SJSA1 (cell line): ENCODE results near the gene TRABD2B. TPM values are rescaled to one million over a fixed set of nuclear protein-coding genes. Genes with fewer than 3 reads are reported as not detected.

Experiments
- DNase-seq, 2 experiments: peaks; one replicate each; pipeline ENCODE4 v3.0.0-alpha.2; 2015 to 2020; ENCODE audit warnings: low spot score in 2 of 2, low read depth in 1 of 2
- H3K27ac ChIP-seq: fragments of 250-450 bp; sonication (Bioruptor Pico); 2 replicates; pipeline ENCODE4 v1.5.1; 2020; ENCODE audit warnings: mild to moderate bottlenecking, moderate library complexity
- H3K27me3 ChIP-seq: fragments of 250-450 bp; sonication (Bioruptor Pico); replicated peaks from 2 replicates; pipeline ENCODE4 v1.5.1; 2020; ENCODE audit warnings: mild to moderate bottlenecking, moderate library complexity
- H3K36me3 ChIP-seq: fragments of 250-450 bp; sonication (Bioruptor Pico); 2 replicates; pipeline ENCODE4 v1.5.1; 2020; ENCODE audit warnings: mild to moderate bottlenecking
- H3K4me1 ChIP-seq: fragments of 250-450 bp; sonication (Bioruptor Pico); replicated peaks from 2 replicates; pipeline ENCODE4 v1.6.1; 2021; ENCODE audit warnings: mild to moderate bottlenecking
- H3K4me3 ChIP-seq: fragments of 250-450 bp; sonication (Bioruptor Pico); 2 replicates; pipeline ENCODE4 v1.5.1; 2020; ENCODE audit warnings: mild to moderate bottlenecking
- H3K9me3 ChIP-seq: fragments of 250-450 bp; sonication (Bioruptor Pico); replicated peaks from 2 replicates; pipeline ENCODE4 v1.5.1; 2020; ENCODE audit warnings: mild to moderate bottlenecking
- total RNA-seq: library from RNA; depleted of rRNA; stranded (reverse); fragments of >200 nt; shearing (Covaris generic); gene quantifications from 2 replicates; pipeline ENCODE4 v1.2.3, GENCODE V29; 2014

Gene TRABD2B
- total RNA-seq, 1 experiment from 2014 or later: 0.16 TPM

- Histone ChIP-seq H3K36me3 (no peaks in the 10 kb centered on the region), H3K4me3 (no peak overlapping the region), H3K9me3 (no peaks in the 10 kb centered on the region), H3K27me3 (no peaks in the 10 kb centered on the region), H3K4me1 (peaks cover 10% of the 10 kb centered on the region), H3K27ac (no peak overlapping the region)
- DNase-seq: no peak
Measured at GRCh38 chr1:47887475-47888293, 109.5 kb downstream of the TRABD2B start.

- peaks cover 16% of the 10 kb centered on the region for H3K4me1 ChIP-seq
- DNase-seq: no peak
- no peaks in the 10 kb centered on the region for H3K9me3 ChIP-seq
- no peaks in the 10 kb centered on the region for H3K36me3 ChIP-seq
- H3K27me3 ChIP-seq: no peaks in the 10 kb centered on the region
- no peak overlapping the region for H3K4me3 ChIP-seq
- H3K27ac ChIP-seq: no peak overlapping the region
Measured at GRCh38 chr1:47887060-47887459, 110.1 kb downstream of the TRABD2B start.

GRCh38 chr1:47886141-47886540, 111.0 kb downstream of the TRABD2B start:
- DNase-seq: no peak
- Histone ChIP-seq H3K27me3 (no peaks in the 10 kb centered on the region), H3K36me3 (no peaks in the 10 kb centered on the region), H3K9me3 (no peaks in the 10 kb centered on the region), H3K4me3 (no peak overlapping the region), H3K4me1 (peaks cover 26% of the 10 kb centered on the region), H3K27ac (no peak overlapping the region)

- peaks cover 30% of the 10 kb centered on the region for H3K4me1 ChIP-seq
- H3K36me3 ChIP-seq: no peaks in the 10 kb centered on the region
- no peaks in the 10 kb centered on the region for H3K9me3 ChIP-seq
- H3K4me3 ChIP-seq: no peak overlapping the region
- no peak for DNase-seq
- H3K27ac ChIP-seq: no peak overlapping the region
- H3K27me3 ChIP-seq: no peaks in the 10 kb centered on the region
Measured at GRCh38 chr1:47885062-47885830, 111.9 kb downstream of the TRABD2B start.

- DNase-seq: no peak
- no peaks in the 10 kb centered on the region for H3K27me3 ChIP-seq
- H3K9me3 ChIP-seq: no peaks in the 10 kb centered on the region
- H3K4me1 ChIP-seq: peaks cover 30% of the 10 kb centered on the region
- H3K36me3 ChIP-seq: no peaks in the 10 kb centered on the region
- no peak overlapping the region for H3K4me3 ChIP-seq
- no peak overlapping the region for H3K27ac ChIP-seq
Measured at GRCh38 chr1:47883963-47884362, 113.2 kb downstream of the TRABD2B start.

GRCh38 chr1:47881505-47882442, 115.4 kb downstream of the TRABD2B start:
- peak overlapping the region; percentile 23 for H3K27ac ChIP-seq
- no peaks in the 10 kb centered on the region for H3K9me3 ChIP-seq
- H3K27me3 ChIP-seq: no peaks in the 10 kb centered on the region
- DNase-seq: peak; percentile 93 to 94
- peaks cover 30% of the 10 kb centered on the region for H3K4me1 ChIP-seq
- no peak overlapping the region for H3K4me3 ChIP-seq
- no peaks in the 10 kb centered on the region for H3K36me3 ChIP-seq

GRCh38 chr1:47876587-47876963, 120.6 kb downstream of the TRABD2B start:
- Histone ChIP-seq H3K9me3 (no peaks in the 10 kb centered on the region), H3K4me1 (peaks cover 32% of the 10 kb centered on the region), H3K4me3 (no peak overlapping the region), H3K36me3 (no peaks in the 10 kb centered on the region), H3K27ac (no peak overlapping the region; the same call in 1 of the 2 replicates), H3K27me3 (no peaks in the 10 kb centered on the region)
- no peak for DNase-seq

GRCh38 chr1:47875831-47876586, 121.2 kb downstream of the TRABD2B start:
- DNase-seq: peak in 1 of 2 experiments; percentile 64
- no peaks in the 10 kb centered on the region for H3K36me3 ChIP-seq

GRCh38 chr1:47875036-47875435, 122.1 kb downstream of the TRABD2B start:
- no peaks in the 10 kb centered on the region for H3K9me3 ChIP-seq
- no peak for DNase-seq
- H3K27me3 ChIP-seq: no peaks in the 10 kb centered on the region
- H3K4me3 ChIP-seq: no peak overlapping the region
- peaks cover 29% of the 10 kb centered on the region for H3K4me1 ChIP-seq
- no peaks in the 10 kb centered on the region for H3K36me3 ChIP-seq
- no peak overlapping the region for H3K27ac ChIP-seq

More at GRCh38 chr1:47875831-47876586, 121.2 kb downstream of the TRABD2B start:
- H3K27ac ChIP-seq: peak overlapping the region; percentile 20; the same call in 1 of the 2 replicates
- peaks cover 32% of the 10 kb centered on the region for H3K4me1 ChIP-seq
- H3K27me3 ChIP-seq: no peaks in the 10 kb centered on the region
- H3K9me3 ChIP-seq: no peaks in the 10 kb centered on the region
- no peak overlapping the region for H3K4me3 ChIP-seq

GRCh38 chr1:47873337-47873736, 123.8 kb downstream of the TRABD2B start:
- Histone ChIP-seq H3K36me3 (no peaks in the 10 kb centered on the region), H3K4me1 (peaks cover 29% of the 10 kb centered on the region), H3K4me3 (no peak overlapping the region), H3K9me3 (no peaks in the 10 kb centered on the region), H3K27me3 (no peaks in the 10 kb centered on the region), H3K27ac (no peak overlapping the region)
- DNase-seq: no peak

GRCh38 chr1:47872886-47873285, 124.3 kb downstream of the TRABD2B start:
- Histone ChIP-seq H3K4me3 (no peak overlapping the region), H3K27me3 (no peaks in the 10 kb centered on the region), H3K27ac (no peak overlapping the region), H3K36me3 (no peaks in the 10 kb centered on the region), H3K9me3 (no peaks in the 10 kb centered on the region), H3K4me1 (peaks cover 33% of the 10 kb centered on the region)
- DNase-seq: no peak

- Histone ChIP-seq H3K27me3 (no peaks in the 10 kb centered on the region), H3K9me3 (0 out of 2 replicates have a peak, but pooled peaks cover 4% of the 10 kb centered on the region), H3K4me3 (no peak overlapping the region), H3K4me1 (peaks cover 40% of the 10 kb centered on the region), H3K36me3 (no peaks in the 10 kb centered on the region), H3K27ac (no peak overlapping the region)
- peak in 1 of 2 experiments; percentile 65 for DNase-seq
Measured at GRCh38 chr1:47871799-47872353, 125.3 kb downstream of the TRABD2B start.
